K562 (cell line): ENCODE data around the gene TEX38.
"Not testable (repeated sequence)": the region's sequence is repeated elsewhere in the genome, so short reads cannot be mapped to it uniquely, and the experiment has no call there.

Experiments used
- CTCF ChIP-seq, 3 experiments: IDR thresholded peaks in 2 of 3; conservative IDR thresholded peaks in 1 of 3; 2 replicates each; pipeline ENCODE4 v1.5.1; 2011 to 2012; ENCODE audit warnings: low read length in 3 of 3, mild to moderate bottlenecking in 3 of 3, control low read depth in 2 of 3, improper control_type of control experiment in 1 of 3, inconsistent platforms in 1 of 3, low read depth in 1 of 3, mixed read lengths in 1 of 3, moderate library complexity in 1 of 3; ENCODE audit not compliant: insufficient read depth in 2 of 3
- ESRRA ChIP-seq: fragments of 450-650 bp; IDR thresholded peaks from 2 replicates; pipeline ENCODE4 v1.6.1; 2014; ENCODE audit warnings: low read depth, mild to moderate bottlenecking, moderate library complexity, borderline replicate concordance
- EZH2 ChIP-seq: IDR thresholded peaks from 2 replicates; pipeline ENCODE4 v1.6.1; 2012; ENCODE audit warnings: low read depth, mild to moderate bottlenecking, inconsistent platforms, low read length, borderline replicate concordance
- HCFC1 ChIP-seq: IDR thresholded peaks from 2 replicates; pipeline ENCODE4 v1.6.1; 2012; ENCODE audit warnings: low read depth, low read length, improper control_type of control experiment
- HMG20A ChIP-seq: fragments of 450-650 bp; formaldehyde crosslinking; conservative IDR thresholded peaks from 2 replicates; pipeline ENCODE4 v1.4.0; 2020; ENCODE audit warnings: mild to moderate bottlenecking, mixed read lengths
- MAX ChIP-seq: sonication (generic); formaldehyde crosslinking; IDR thresholded peaks from 2 replicates; pipeline ENCODE4 v1.9.0; 2022; ENCODE audit warnings: mild to moderate bottlenecking, missing genetic modification reagents
- PHF8 ChIP-seq: fragments of 200-600 bp; sonication (generic); IDR thresholded peaks from 2 replicates; pipeline ENCODE4 v1.6.1; 2012; ENCODE audit warnings: mixed run types, mild to moderate bottlenecking, inconsistent platforms, low read length, moderate library complexity, borderline replicate concordance
- RERE ChIP-seq: sonication (generic); formaldehyde crosslinking; IDR thresholded peaks from 2 replicates; pipeline ENCODE4 v1.8.0; 2023; ENCODE audit warnings: missing genetic modification reagents, mild to moderate bottlenecking, borderline replicate concordance
- TEAD2 ChIP-seq: fragments of 450-650 bp; IDR thresholded peaks from 2 replicates; pipeline ENCODE4 v1.6.1; 2016; ENCODE audit warnings: missing genetic modification characterization, control low read depth, missing compliant biosample characterization
- YY1 ChIP-seq, 3 experiments: IDR thresholded peaks; 2 replicates each; pipeline ENCODE4 v1.6.1; 2011; ENCODE audit warnings: low read length in 2 of 3, mild to moderate bottlenecking in 2 of 3, moderate library complexity in 2 of 3, borderline replicate concordance in 1 of 3, control low read depth in 1 of 3, low read depth in 1 of 3; ENCODE audit not compliant: insufficient read depth in 3 of 3, insufficient replicate concordance in 2 of 3, control insufficient read depth in 1 of 3, insufficient read length in 1 of 3; ENCODE audit errors: extremely low read depth in 1 of 3
- ZC3H11A ChIP-seq: IDR thresholded peaks from 2 replicates; pipeline ENCODE4 v1.6.1; 2012; ENCODE audit warnings: low read depth, low read length, improper control_type of control experiment
- ZNF318 ChIP-seq, 2 experiments: fragments of 450-650 bp; IDR thresholded peaks; 2 replicates each; pipeline ENCODE4 v1.6.1; 2016; ENCODE audit warnings: mild to moderate bottlenecking in 2 of 2, borderline replicate concordance in 1 of 2, low read depth in 1 of 2, moderate library complexity in 1 of 2

- TF ChIP-seq RERE (CRISPR knock-in tag); ZNF318 (IDR thresholded peaks at IDR 0.05; ENCODE audit: borderline replicate concordance in 1 of 2, low read depth in 1 of 2); CTCF (IDR thresholded peaks at IDR 0.05 in 2 of 3, conservative IDR thresholded peaks at IDR 0.05 in 1 of 3; ENCODE audit: insufficient read depth in 2 of 3, low read depth in 1 of 3, low read length in 3 of 3); HCFC1; EZH2; ESRRA; ZC3H11A; TEAD2 (tag); MAX (CRISPR knock-in tag); HMG20A (CRISPR knock-in tag); PHF8; YY1 (IDR thresholded peaks at IDR 0.05; ENCODE audit: borderline replicate concordance in 1 of 3, control insufficient read depth in 1 of 3, extremely low read depth in 1 of 3, insufficient read depth in 3 of 3, insufficient read length in 1 of 3, insufficient replicate concordance in 2 of 3, low read depth in 1 of 3, low read length in 2 of 3): not testable (repeated sequence)
These were observed 11.5 kb upstream of the TEX38 start for GRCh38 chr1:46660116-46660515.
